Stimulated activated CD4-positive, alpha-beta T cell treated with anti-CD3 and anti-CD28 coated beads, Interleukin-12 subunit alpha, Interleukin-12 subunit beta, amount 100 ng/mL, for 48 hours (primary cell): ENCODE measurements around the gene ACKR1.

ENCODE experiments used
- DNase-seq, 3 donors: peaks; one replicate each; pipeline ENCODE4 v3.0.0-alpha.2; 2020; ENCODE audit warnings: low read depth in 2 of 3, low spot score in 1 of 3

ACKR1 gene

GRCh38 chr1:159204161-159205141 lies at the start of gene ACKR1:
TSS of gene ACKR1 (plus strand) at chr1:159204875. CDS start at chr1:159204960, 85 bp downstream.
- no peak for DNase-seq

GRCh38 chr1:159161001-159161718 lies 43.5 kb upstream of the ACKR1 start:
- DNase-seq = peak; percentile 40 to 69 (median 59)

- no peak for DNase-seq
Measured at GRCh38 chr1:159161719-159162026, 43.0 kb upstream of the ACKR1 start.

- no peak for DNase-seq
Measured at GRCh38 chr1:159162516-159163265, 42.0 kb upstream of the ACKR1 start.

GRCh38 chr1:159163614-159164228 lies 41.0 kb upstream of the ACKR1 start:
- DNase-seq = no peak

- DNase-seq = no peak
Measured at GRCh38 chr1:159168043-159168442, 36.6 kb upstream of the ACKR1 start.

GRCh38 chr1:159170639-159171038 lies 34.0 kb upstream of the ACKR1 start:
- DNase-seq = no peak

- DNase-seq = no peak
Measured at GRCh38 chr1:159171254-159171687, 33.4 kb upstream of the ACKR1 start, which contains the start of gene CADM3. TSS of gene CADM3 (plus strand) at chr1:159171615. CDS start at chr1:159171766, 151 bp downstream.

- DNase-seq = no peak
Measured at GRCh38 chr1:159171688-159172501, 32.8 kb upstream of the ACKR1 start.

GRCh38 chr1:159172614-159173291 lies 31.9 kb upstream of the ACKR1 start:
- DNase-seq = no peak

GRCh38 chr1:159173320-159173719 lies 31.4 kb upstream of the ACKR1 start:
- DNase-seq = no peak

GRCh38 chr1:159175571-159175970 lies 29.1 kb upstream of the ACKR1 start:
- DNase-seq = no peak

- peak in 1 of 3 donors; percentile 5 for DNase-seq
Measured at GRCh38 chr1:159177272-159177907, 27.3 kb upstream of the ACKR1 start.

- no peak for DNase-seq
Measured at GRCh38 chr1:159179906-159180305, 24.8 kb upstream of the ACKR1 start.

- no peak for DNase-seq
Measured at GRCh38 chr1:159180516-159180915, 24.2 kb upstream of the ACKR1 start.

- DNase-seq = no peak
Measured at GRCh38 chr1:159181328-159182024, 23.2 kb upstream of the ACKR1 start.

GRCh38 chr1:159184201-159184600 lies 20.5 kb upstream of the ACKR1 start:
- no peak for DNase-seq

GRCh38 chr1:159185121-159185520 lies 19.6 kb upstream of the ACKR1 start:
- DNase-seq = no peak
